Gastroesophageal sphincter (tissue), 4 donors: ENCODE results near the gene GSTK1. TPM values are rescaled to one million over a fixed set of nuclear protein-coding genes. Genes with fewer than 3 reads are reported as not detected.

Experiments used
- ATAC-seq: fragments of 150-250 bp; one replicate; pipeline ENCODE4 v1.9.1; 2016; ENCODE audit warnings: mild to moderate bottlenecking, moderate library complexity
- H3K27ac ChIP-seq, 4 donors: fragments of 200-600 bp; sonication (generic) in 3 of 4; 1 replicate in 3 of 4; 2 replicates in 1 of 4; pipeline ENCODE4 v1.5.1; 2016 to 2019
- H3K27me3 ChIP-seq: fragments of 200-600 bp; sonication (generic); one replicate; pipeline ENCODE4 v1.5.1; 2019
- H3K36me3 ChIP-seq, 2 donors: fragments of 200-600 bp; sonication (generic); one replicate each; pipeline ENCODE4 v1.5.1; 2019; ENCODE audit warnings: control low read depth in 1 of 2
- H3K4me1 ChIP-seq, 3 donors: fragments of 200-600 bp; sonication (generic); 1 replicate in 2 of 3; 2 replicates in 1 of 3; pipeline ENCODE4 v1.5.1; 2016 to 2019; ENCODE audit warnings: control low read depth in 2 of 3
- H3K4me3 ChIP-seq, 2 donors: fragments of 200-600 bp; sonication (generic); one replicate each; pipeline ENCODE4 v1.5.1; 2019; ENCODE audit warnings: mild to moderate bottlenecking in 1 of 2, moderate library complexity in 1 of 2
- H3K9me3 ChIP-seq, 3 donors: fragments of 200-600 bp; sonication (generic); one replicate each; pipeline ENCODE4 v1.5.1; 2017 to 2019; ENCODE audit warnings: control low read depth in 2 of 3
- CTCF ChIP-seq, 4 experiments: fragments of 200-600 bp in 2 of 4; fragments of 450-650 bp in 2 of 4; sonication (generic) in 1 of 4; IDR thresholded peaks; one replicate each; pipeline ENCODE4 v1.5.1; 2017 to 2019; ENCODE audit warnings: antibody characterized with exemption in 4 of 4, mild to moderate bottlenecking in 2 of 4, moderate library complexity in 2 of 4
- EP300 ChIP-seq: sonication (generic); formaldehyde crosslinking; IDR thresholded peaks from one replicate; pipeline ENCODE4 v1.6.1; 2017; ENCODE audit warnings: antibody characterized with exemption, mild to moderate bottlenecking
- POLR2A ChIP-seq, 2 donors: fragments of 450-650 bp; IDR thresholded peaks; one replicate each; pipeline ENCODE4 v1.6.1; 2017; ENCODE audit warnings: antibody characterized with exemption in 2 of 2, mild to moderate bottlenecking in 2 of 2, moderate library complexity in 1 of 2
- POLR2AphosphoS5 ChIP-seq: sonication (generic); formaldehyde crosslinking; IDR thresholded peaks from one replicate; pipeline ENCODE4 v1.6.1; 2017; ENCODE audit warnings: antibody characterized with exemption
- WGBS, 2 donors: methylation state at CpG; one replicate each; pipeline ENCODE4 v1.1.5; 2018; ENCODE audit warnings: low coverage in 1 of 2; 5-methylcytosine and 5-hydroxymethylcytosine counted together
- total RNA-seq, 4 donors: library from RNA; depleted of rRNA; stranded (reverse); fragments of >200 nt; gene quantifications; one replicate each; pipeline ENCODE4 v1.1.0, GENCODE V29; 2016

Gene GSTK1
- total RNA-seq, 4 donors from 2014 or later: 98.1 to 128 (median 120) TPM

DNA sequence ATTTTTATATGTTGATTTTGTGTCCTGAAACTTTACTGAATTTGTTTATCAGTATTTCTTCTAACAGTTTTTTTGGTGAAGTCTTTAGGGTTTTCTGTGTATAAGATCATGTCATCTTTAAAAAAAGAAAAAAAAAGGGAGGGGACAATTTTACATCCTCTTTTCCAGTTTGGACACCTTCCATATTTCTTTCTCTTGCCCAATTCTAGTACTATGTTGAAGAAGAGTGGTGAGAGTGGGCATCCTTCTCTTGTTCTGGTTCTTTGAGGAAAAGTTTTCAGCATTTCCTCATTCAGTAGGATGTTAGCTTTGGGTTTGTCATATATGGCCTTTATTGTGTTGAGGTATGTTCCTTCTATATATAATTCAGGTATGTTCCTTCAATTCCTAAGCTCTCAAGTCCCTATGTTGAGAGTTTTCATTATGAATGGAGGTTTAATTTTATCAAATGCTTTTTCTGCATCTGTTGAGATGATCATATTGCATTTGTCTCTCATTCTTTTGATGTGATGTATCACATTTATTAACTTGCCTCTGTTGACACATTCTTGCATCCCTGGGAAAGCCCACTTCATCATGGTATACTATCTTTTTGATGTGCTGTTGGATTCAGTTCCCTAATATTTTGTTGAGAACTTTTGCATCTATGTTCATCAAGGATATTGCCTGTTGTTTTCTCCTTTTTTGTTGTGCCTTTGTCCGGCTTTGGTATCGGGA is 29.3 kb upstream of the GSTK1 start:
- no peak for TF ChIP-seq POLR2A (IDR thresholded peaks at IDR 0.05)
- no peak for TF ChIP-seq CTCF (IDR thresholded peaks at IDR 0.05)
- no peak for TF ChIP-seq EP300
- TF ChIP-seq POLR2AphosphoS5: no peak
- Histone ChIP-seq H3K4me3 (no peak overlapping the region), H3K27ac (no peak overlapping the region), H3K36me3 (no peaks in the 10 kb centered on the region), H3K4me1 (no peaks in the 10 kb centered on the region), H3K9me3 (peaks cover 0 to 26% (median 0%) of the 10 kb centered on the region in 3 donors), H3K27me3 (no peaks in the 10 kb centered on the region)
- no peak for ATAC-seq
- WGBS, 2 donors: 87 to 90% methylated on average over 2 of the region's 2 CpGs

DNA sequence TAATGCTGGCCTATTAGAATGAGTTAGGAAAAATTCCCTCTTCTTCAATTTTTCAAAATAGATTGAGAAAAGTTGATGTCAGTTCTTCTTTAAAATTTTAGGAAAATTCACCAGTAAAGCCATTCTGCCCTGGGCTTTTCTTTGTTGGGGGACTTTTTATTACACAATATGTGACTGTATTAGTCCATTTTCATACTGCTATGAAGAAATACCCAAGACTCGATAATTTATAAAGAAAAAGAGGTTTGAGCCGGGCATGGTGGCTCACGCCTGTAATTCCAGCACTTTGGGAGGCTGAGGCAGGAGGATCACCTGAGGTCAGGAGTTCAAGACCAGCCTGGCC is 28.7 kb upstream of the GSTK1 start:
- TF ChIP-seq POLR2A (IDR thresholded peaks at IDR 0.05) (no peak), CTCF (IDR thresholded peaks at IDR 0.05) (no peak), POLR2AphosphoS5 (no peak), EP300 (no peak)
- Histone ChIP-seq H3K36me3 (no peaks in the 10 kb centered on the region), H3K27me3 (no peaks in the 10 kb centered on the region), H3K4me1 (no peaks in the 10 kb centered on the region), H3K4me3 (no peak overlapping the region), H3K9me3 (peaks cover 0 to 26% (median 0%) of the 10 kb centered on the region in 3 donors), H3K27ac (no peak overlapping the region)
- ATAC-seq: no peak
- 90% methylated on average over 3 of the region's 3 CpGs; no CpG with 5 or more reads in 1 of the 2 donors for WGBS, 2 donors

DNA sequence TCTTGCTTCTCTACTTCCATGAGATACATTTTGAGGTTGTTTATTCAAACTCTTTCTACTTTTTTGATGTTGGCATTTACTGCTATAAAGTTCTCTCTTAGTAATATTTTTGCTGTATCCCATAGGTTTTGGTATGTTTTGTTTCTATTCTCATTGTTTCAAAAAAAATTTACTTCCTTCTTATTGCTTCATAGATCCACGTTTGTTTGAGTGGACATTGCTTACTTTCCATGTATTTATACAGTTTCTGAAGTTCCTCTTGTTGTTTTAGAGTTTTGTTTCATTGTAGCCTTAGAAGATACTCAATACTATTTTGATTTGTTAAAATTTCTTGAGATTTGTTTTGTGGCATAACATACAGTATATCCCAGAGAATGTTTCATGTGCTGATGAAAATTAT is 27.7 kb upstream of the GSTK1 start:
- H3K4me3 ChIP-seq: no peak overlapping the region
- H3K4me1 ChIP-seq: no peaks in the 10 kb centered on the region
- no peaks in the 10 kb centered on the region for H3K36me3 ChIP-seq
- TF ChIP-seq EP300: no peak
- no peak for TF ChIP-seq POLR2AphosphoS5
- no peak for TF ChIP-seq CTCF (IDR thresholded peaks at IDR 0.05)
- TF ChIP-seq POLR2A (IDR thresholded peaks at IDR 0.05): no peak
- 18 to 50% methylated on average over 1 of the region's 1 CpG for WGBS, 2 donors
- H3K9me3 ChIP-seq: peaks cover 0 to 26% (median 0%) of the 10 kb centered on the region in 3 donors
- H3K27me3 ChIP-seq: no peaks in the 10 kb centered on the region
- ATAC-seq: no peak
- H3K27ac ChIP-seq: no peak overlapping the region

GRCh38 chr7:143236408-143236990 is 26.7 kb upstream of the GSTK1 start:
- TF ChIP-seq EP300 (no peak), CTCF (IDR thresholded peaks at IDR 0.05) (no peak), POLR2A (IDR thresholded peaks at IDR 0.05) (no peak), POLR2AphosphoS5 (no peak)
- WGBS, 2 donors: 83 to 97% methylated on average over 1 to 3 of the region's 3 CpGs
- H3K9me3 ChIP-seq: peaks cover 0 to 26% (median 0%) of the 10 kb centered on the region in 3 donors
- ATAC-seq: no peak
- H3K36me3 ChIP-seq: no peaks in the 10 kb centered on the region
- H3K4me1 ChIP-seq: peaks cover 0 to 5% (median 0%) of the 10 kb centered on the region in 3 donors
- no peak overlapping the region for H3K27ac ChIP-seq
- H3K4me3 ChIP-seq: no peak overlapping the region
- H3K27me3 ChIP-seq: peaks cover 1% of the 10 kb centered on the region

DNA sequence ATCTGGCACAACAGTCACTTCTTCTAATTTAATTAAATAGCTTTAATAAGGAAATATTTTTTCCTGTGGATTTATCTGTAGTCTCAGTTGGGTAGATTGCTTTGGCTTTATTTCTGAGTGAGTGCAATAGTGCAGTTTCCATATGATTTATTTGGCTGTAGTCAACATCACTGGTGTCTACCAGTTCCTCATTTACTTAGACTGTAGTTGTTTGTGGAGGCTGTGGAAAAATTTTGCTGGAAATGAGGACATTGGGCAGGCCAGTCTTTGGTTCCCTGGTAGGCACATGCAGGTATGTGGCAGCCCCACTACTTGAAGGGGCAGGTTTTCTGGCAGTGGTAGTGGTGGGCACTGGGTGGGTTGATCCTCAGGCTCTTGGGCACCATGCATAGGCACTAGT is 25.9 kb upstream of the GSTK1 start:
- no peak for ATAC-seq
- H3K27ac ChIP-seq: no peak overlapping the region
- no peak for TF ChIP-seq EP300
- no peak for TF ChIP-seq CTCF (IDR thresholded peaks at IDR 0.05)
- TF ChIP-seq POLR2AphosphoS5: no peak

More for the DNA sequence above, 25.9 kb upstream of the GSTK1 start:
- Histone ChIP-seq H3K4me3 (no peak overlapping the region), H3K9me3 (peaks cover 0 to 26% (median 0%) of the 10 kb centered on the region in 3 donors), H3K4me1 (peaks cover 0 to 5% (median 0%) of the 10 kb centered on the region in 3 donors), H3K27me3 (peaks cover 7% of the 10 kb centered on the region), H3K36me3 (no peaks in the 10 kb centered on the region)
